Esophagus (tissue), 2 donors: ENCODE results near the gene KDM2A. TPM values are rescaled to one million over a fixed set of nuclear protein-coding genes. Genes with fewer than 3 reads are reported as not detected.

Experiments
- H3K27ac ChIP-seq, 2 donors: one replicate each; pipeline ENCODE4 v1.5.1; 2013; ENCODE audit warnings: low read depth in 2 of 2, mild to moderate bottlenecking in 2 of 2, inconsistent platforms in 1 of 2, low read length in 1 of 2, moderate library complexity in 1 of 2
- H3K27me3 ChIP-seq, 2 donors: one replicate each; pipeline ENCODE4 v1.6.1; 2013; ENCODE audit warnings: low read length in 2 of 2, control low read depth in 1 of 2, mild to moderate bottlenecking in 1 of 2; ENCODE audit not compliant: insufficient read depth in 2 of 2, control insufficient read depth in 1 of 2
- H3K36me3 ChIP-seq, 2 donors: one replicate each; pipeline ENCODE4 v1.6.1; 2013; ENCODE audit warnings: low read length in 1 of 2; ENCODE audit not compliant: control insufficient read depth in 2 of 2, insufficient read depth in 2 of 2
- H3K4me1 ChIP-seq, 2 donors: one replicate each; pipeline ENCODE4 v1.6.1; 2013; ENCODE audit warnings: low read length in 1 of 2; ENCODE audit not compliant: control insufficient read depth in 2 of 2, insufficient read depth in 2 of 2
- H3K4me3 ChIP-seq, 2 donors: one replicate each; pipeline ENCODE4 v1.5.1; 2013; ENCODE audit warnings: low read length in 2 of 2, mild to moderate bottlenecking in 2 of 2, low read depth in 1 of 2, moderate library complexity in 1 of 2
- H3K9me3 ChIP-seq, 2 donors: one replicate each; pipeline ENCODE4 v1.6.1; 2013; ENCODE audit warnings: mild to moderate bottlenecking in 2 of 2, low read depth in 1 of 2, low read length in 1 of 2, moderate library complexity in 1 of 2; ENCODE audit not compliant: control insufficient read depth in 2 of 2, insufficient read depth in 1 of 2
- WGBS, 2 donors: extraction: QIAGEN DNeasy Blood & Tissue Kit; methylation state at CpG; one replicate each; pipeline ENCODE4 v1.1.7; 2013; 5-methylcytosine and 5-hydroxymethylcytosine counted together
- polyA plus RNA-seq, 2 donors: library from polyadenylated mRNA; stranded (reverse); fragments of 200-250 nt; gene quantifications; one replicate each; pipeline ENCODE4 v1.2.3, GENCODE V29; 2013
- donor health status: healthy with polysubstance abuse.
- donor health status: Bipolar disorder and iron deficiency.

The KDM2A gene
- polyA plus RNA-seq: 10 to 100 TPM; 36.8 to 54.9 TPM

- peaks cover 0 to 2% of the 10 kb centered on the region in 2 donors for H3K4me1 ChIP-seq
Measured at GRCh38 chr11:67118801-67119584, at the start of gene KDM2A. TSS of gene KDM2A (plus strand) at chr11:67119263. CDS start at chr11:67121317, 2,054 bp downstream.

DNA sequence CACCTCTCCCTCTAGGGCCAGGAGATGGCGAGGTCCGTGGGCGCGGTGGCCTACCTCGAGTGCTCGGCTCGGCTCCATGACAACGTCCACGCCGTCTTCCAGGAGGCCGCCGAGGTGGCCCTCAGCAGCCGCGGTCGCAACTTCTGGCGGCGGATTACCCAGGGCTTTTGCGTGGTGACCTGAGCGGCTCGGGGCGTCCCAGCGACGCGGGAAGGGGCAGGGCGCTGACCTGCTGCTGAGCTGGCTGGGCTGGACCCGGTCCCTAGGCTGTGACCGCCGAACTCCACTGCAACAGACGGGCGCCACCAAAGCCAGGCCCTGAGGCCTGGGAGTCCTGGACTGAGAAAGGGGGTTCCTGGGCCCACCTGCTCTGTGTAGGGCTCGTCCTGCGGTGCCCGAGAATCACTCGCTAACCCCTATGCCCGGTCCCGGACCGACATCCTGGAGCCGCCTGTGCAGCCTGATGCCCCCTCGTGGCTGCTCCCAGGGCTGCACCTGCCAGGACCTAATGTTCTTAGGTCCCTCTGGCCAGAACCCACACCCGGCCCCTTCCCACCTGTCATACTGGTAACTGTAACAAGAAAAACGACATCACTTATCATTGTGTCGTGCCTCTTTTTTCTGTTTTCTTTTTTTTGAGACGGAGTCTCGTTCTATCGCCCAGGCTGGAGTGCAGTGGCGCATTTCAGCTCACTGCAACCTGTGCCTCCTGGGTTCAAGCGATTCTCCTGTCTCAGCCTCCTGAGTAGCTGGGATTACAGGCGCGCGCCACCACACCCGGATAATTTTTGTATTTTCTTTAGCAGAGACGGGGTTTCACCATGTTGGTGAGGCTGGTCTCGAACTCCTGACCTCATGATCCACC is 47.4 kb upstream of the KDM2A start:
- Histone ChIP-seq H3K4me3 (no peak overlapping the region), H3K9me3 (no peaks in the 10 kb centered on the region), H3K27ac (no peak overlapping the region), H3K27me3 (no peaks in the 10 kb centered on the region), H3K36me3 (peaks cover 0 to 23% of the 10 kb centered on the region in 2 donors), H3K4me1 (no peaks in the 10 kb centered on the region)
- 58 to 63% methylated on average over 52 to 53 of the region's 53 CpGs for WGBS, 2 donors

More at GRCh38 chr11:67118801-67119584, at the start of gene KDM2A:
- H3K9me3 ChIP-seq: no peaks in the 10 kb centered on the region
- H3K4me3 ChIP-seq: peak within 1 kb of the TSS; percentile 87 to 96
- peak within 1 kb of the TSS; percentile 98 to 99 for H3K27ac ChIP-seq
- peaks cover 0 to 2% of the 10 kb centered on the region in 2 donors for H3K36me3 ChIP-seq
- 0 to 1% methylated on average over 58 to 97 of the region's 97 CpGs for WGBS, 2 donors
- no peaks in the 10 kb centered on the region for H3K27me3 ChIP-seq

- Histone ChIP-seq H3K9me3 (no peaks in the 10 kb centered on the region), H3K27me3 (no peaks in the 10 kb centered on the region), H3K36me3 (peaks cover 0 to 17% of the 10 kb centered on the region in 2 donors), H3K27ac (no peak overlapping the region), H3K4me3 (no peak overlapping the region), H3K4me1 (peaks cover 0 to under 1% of the 10 kb centered on the region in 2 donors)
- 82% methylated on average over 11 of the region's 11 CpGs for WGBS, 2 donors
Measured at GRCh38 chr11:67072295-67072694, 46.8 kb upstream of the KDM2A start.

GRCh38 chr11:67073908-67074307 is 45.2 kb upstream of the KDM2A start:
- 83 to 90% methylated on average over 9 of the region's 9 CpGs for WGBS, 2 donors
- Histone ChIP-seq H3K27ac (no peak overlapping the region), H3K27me3 (no peaks in the 10 kb centered on the region), H3K4me1 (peaks cover 4 to 7% of the 10 kb centered on the region in 2 donors), H3K4me3 (no peak overlapping the region), H3K9me3 (no peaks in the 10 kb centered on the region), H3K36me3 (peaks cover 0 to 17% of the 10 kb centered on the region in 2 donors)

GRCh38 chr11:67076202-67076601 is 42.9 kb upstream of the KDM2A start:
- H3K27ac ChIP-seq: peak overlapping the region; percentile 8 to 69
- H3K9me3 ChIP-seq: no peaks in the 10 kb centered on the region
- WGBS, 2 donors: 83 to 91% methylated on average over 6 of the region's 6 CpGs
- H3K36me3 ChIP-seq: peaks cover 0 to 12% of the 10 kb centered on the region in 2 donors
- H3K4me1 ChIP-seq: peaks cover 4 to 12% of the 10 kb centered on the region in 2 donors
- no peak overlapping the region for H3K4me3 ChIP-seq
- H3K27me3 ChIP-seq: no peaks in the 10 kb centered on the region

GRCh38 chr11:67079065-67079705 is 39.9 kb upstream of the KDM2A start:
- Histone ChIP-seq H3K4me1 (peaks cover 4 to 19% of the 10 kb centered on the region in 2 donors), H3K9me3 (no peaks in the 10 kb centered on the region), H3K27me3 (no peaks in the 10 kb centered on the region), H3K27ac (peak overlapping the region; percentile 93 to 94), H3K4me3 (no peak overlapping the region), H3K36me3 (peaks cover 0 to 2% of the 10 kb centered on the region in 2 donors)
- WGBS, 2 donors: 76 to 81% methylated on average over 6 of the region's 6 CpGs

DNA sequence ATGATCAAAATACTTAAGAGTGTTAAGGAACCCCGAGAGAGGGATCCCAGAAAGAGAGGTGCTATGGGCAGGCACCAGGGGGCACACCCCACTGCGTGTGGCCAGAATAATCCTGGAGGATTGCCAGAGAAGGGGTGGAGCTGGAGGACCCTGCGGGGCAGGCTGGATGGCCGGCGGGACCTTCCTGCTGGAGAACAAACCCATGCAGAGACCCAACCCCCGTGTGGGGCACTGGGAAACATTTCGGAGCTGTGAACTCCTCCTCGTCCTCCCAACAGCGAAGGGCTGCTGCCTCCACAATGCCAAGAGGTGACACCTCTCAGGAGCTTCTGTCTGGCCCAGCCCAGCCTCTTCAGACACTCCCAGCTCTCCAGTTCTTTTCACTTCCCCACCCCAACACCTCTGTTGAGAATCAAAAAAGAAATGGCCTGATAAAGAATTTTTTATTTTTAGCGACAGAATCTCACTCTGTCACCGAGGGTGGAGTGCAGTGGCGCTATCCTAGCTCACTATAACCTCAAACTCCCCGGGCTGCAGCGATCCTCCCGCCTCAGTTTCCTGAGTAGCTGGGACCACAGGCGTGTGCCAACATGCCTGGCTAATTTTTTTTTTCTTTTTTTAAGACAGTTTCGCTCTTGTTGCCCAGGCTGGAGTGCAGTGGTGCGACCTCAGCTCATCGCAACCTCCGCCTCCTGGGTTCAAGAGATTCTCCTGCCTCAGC is 36.8 kb upstream of the KDM2A start:
- 34 to 43% methylated on average over 20 of the region's 20 CpGs for WGBS, 2 donors
- H3K36me3 ChIP-seq: no peaks in the 10 kb centered on the region

DNA sequence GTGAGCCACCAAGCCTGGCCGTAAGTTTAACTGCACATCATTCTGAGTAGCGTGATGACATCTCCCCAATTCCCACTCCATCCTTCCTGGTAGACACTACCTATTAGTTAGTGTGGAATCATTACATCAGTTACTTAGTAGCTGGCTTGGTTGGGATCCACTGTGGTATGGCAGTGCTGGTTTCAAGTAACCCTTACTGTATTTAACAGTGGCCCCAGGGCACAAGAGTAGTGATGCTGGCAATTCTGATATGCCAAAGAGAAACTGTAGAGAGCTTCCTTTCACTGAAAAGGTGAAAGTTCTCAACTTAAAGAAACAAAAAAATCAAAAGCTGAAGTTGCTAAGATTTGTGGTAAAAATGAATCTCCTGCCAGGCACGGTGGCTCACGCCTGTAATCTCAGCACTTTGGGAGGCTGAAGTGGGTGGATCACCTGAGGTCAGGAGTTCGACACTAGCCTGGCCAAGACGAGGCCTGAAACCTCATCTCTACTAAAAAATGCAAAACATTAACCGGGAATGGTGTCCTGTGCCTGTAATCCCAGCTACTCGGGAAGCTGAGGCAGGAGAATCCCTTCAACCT is 35.2 kb upstream of the KDM2A start:
- Histone ChIP-seq H3K4me3 (no peak overlapping the region), H3K9me3 (no peaks in the 10 kb centered on the region), H3K4me1 (peaks cover 0 to 12% of the 10 kb centered on the region in 2 donors), H3K36me3 (no peaks in the 10 kb centered on the region), H3K27me3 (no peaks in the 10 kb centered on the region), H3K27ac (no peak overlapping the region)
- WGBS, 2 donors: 89 to 93% methylated on average over 8 of the region's 8 CpGs

More for the DNA sequence above, 36.8 kb upstream of the KDM2A start:
- Histone ChIP-seq H3K27me3 (no peaks in the 10 kb centered on the region), H3K9me3 (no peaks in the 10 kb centered on the region), H3K4me1 (peaks cover 4 to 19% of the 10 kb centered on the region in 2 donors), H3K4me3 (peak overlapping the region in 1 of 2 donors; percentile 10), H3K27ac (peak overlapping the region; percentile 10 to 89)
